GM12878 (cell line): ENCODE results near the gene TPGS1. TPM values are rescaled to one million over a fixed set of nuclear protein-coding genes. Genes with fewer than 3 reads are reported as not detected.

ENCODE experiments used
- ASH2L ChIP-seq: fragments of 300-600, 200-600 bp; sonication (generic); IDR thresholded peaks from 2 replicates; pipeline ENCODE4 v1.6.1; 2017; ENCODE audit warnings: low read depth, mild to moderate bottlenecking, borderline replicate concordance
- BRCA1 ChIP-seq: IDR thresholded peaks from 2 replicates; pipeline ENCODE4 v1.6.1; 2011; ENCODE audit warnings: low read depth, low read length, improper control_type of control experiment
- CHD2 ChIP-seq: IDR thresholded peaks from 2 replicates; pipeline ENCODE4 v1.6.1; 2011; ENCODE audit warnings: low read depth, low read length, improper control_type of control experiment, borderline replicate concordance
- HDAC2 ChIP-seq: fragments of 200-600 bp; sonication (generic); IDR thresholded peaks from 2 replicates; pipeline ENCODE4 v1.6.1; 2017
- SKIL ChIP-seq: fragments of 450-650 bp; IDR thresholded peaks from 2 replicates; pipeline ENCODE4 v1.6.1; 2017; ENCODE audit warnings: mild to moderate bottlenecking, low read depth, inconsistent platforms; ENCODE audit not compliant: poor library complexity, severe bottlenecking
- SMARCA5 ChIP-seq: fragments of 450-650 bp; IDR thresholded peaks from 2 replicates; pipeline ENCODE4 v1.6.1; 2017; ENCODE audit warnings: mild to moderate bottlenecking
- SUPT20H ChIP-seq: IDR thresholded peaks from 2 replicates; pipeline ENCODE4 v1.6.1; 2011; ENCODE audit warnings: low read depth, mild to moderate bottlenecking, low read length, moderate library complexity, borderline replicate concordance; ENCODE audit not compliant: control insufficient read depth
- polyA plus RNA-seq, 11 experiments: library from polyadenylated mRNA; depleted of rRNA in 4 of 11; unstranded in 6 of 11; stranded (reverse) in 5 of 11; fragments of >200 nt; fragmentation: Nextera tagmentation in 4 of 11; fragmentation: Illumina TruSeq in 1 of 11; extraction: Ambion mirVana in 4 of 11; extraction: Trizol in 1 of 11; gene quantifications; 1 replicate in 1 of 11; 2 replicates in 10 of 11; pipeline versions ENCODE4 v1.2.1 to v1.2.3, GENCODE V29; 2011 to 2016; ENCODE audit warnings: inconsistent platforms in 2 of 11, missing spikeins in 2 of 11, low read depth in 1 of 11
- total RNA-seq, 4 experiments: library from RNA; depleted of rRNA in 3 of 4; stranded (reverse); fragments of >200 nt in 3 of 4; fragmentation: Illumina TruSeq in 1 of 4; extraction: Trizol in 1 of 4; gene quantifications; 2 replicates each; pipeline versions ENCODE4 v1.2.1 to v1.2.3, GENCODE V29; 2013 to 2021
- TF ChIP-seq, protein P1 (sequence below): IDR thresholded peaks from 2 replicates; pipeline ENCODE4 v1.6.1; 2012; ENCODE audit warnings: mild to moderate bottlenecking, low read depth, low read length

TPGS1 gene
- total and polyA plus RNA-seq, 10 of the 15 experiments (the other 5 are each of a cell fraction or from before 2014, with no cell fraction given), result 0.24 to 24.7 (median 7.7) TPM; not detected in 2

DNA sequence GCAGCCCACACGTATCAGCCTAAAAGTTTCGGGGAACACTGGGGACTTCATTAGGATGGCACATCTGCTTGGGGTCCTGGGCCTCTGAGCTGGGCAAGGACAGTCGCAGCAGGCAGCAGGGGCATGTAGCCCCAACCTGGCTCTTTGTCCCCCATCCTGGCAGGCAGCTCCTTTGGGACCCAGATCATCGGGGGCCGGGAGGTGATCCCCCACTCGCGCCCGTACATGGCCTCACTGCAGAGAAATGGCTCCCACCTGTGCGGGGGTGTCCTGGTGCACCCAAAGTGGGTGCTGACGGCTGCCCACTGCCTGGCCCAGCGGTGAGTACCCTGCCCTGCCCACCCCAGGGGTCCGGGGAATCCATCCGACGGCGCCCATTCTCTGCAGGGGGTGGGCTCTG, 39.8 kb downstream of the TPGS1 start (continued):
- TF ChIP-seq ASH2L (no peak), SMARCA5 (no peak), CHD2 (no peak), SKIL (no peak), SUPT20H (no peak), BRCA1 (no peak), HDAC2 (no peak)
- TF ChIP-seq, protein P1, sequence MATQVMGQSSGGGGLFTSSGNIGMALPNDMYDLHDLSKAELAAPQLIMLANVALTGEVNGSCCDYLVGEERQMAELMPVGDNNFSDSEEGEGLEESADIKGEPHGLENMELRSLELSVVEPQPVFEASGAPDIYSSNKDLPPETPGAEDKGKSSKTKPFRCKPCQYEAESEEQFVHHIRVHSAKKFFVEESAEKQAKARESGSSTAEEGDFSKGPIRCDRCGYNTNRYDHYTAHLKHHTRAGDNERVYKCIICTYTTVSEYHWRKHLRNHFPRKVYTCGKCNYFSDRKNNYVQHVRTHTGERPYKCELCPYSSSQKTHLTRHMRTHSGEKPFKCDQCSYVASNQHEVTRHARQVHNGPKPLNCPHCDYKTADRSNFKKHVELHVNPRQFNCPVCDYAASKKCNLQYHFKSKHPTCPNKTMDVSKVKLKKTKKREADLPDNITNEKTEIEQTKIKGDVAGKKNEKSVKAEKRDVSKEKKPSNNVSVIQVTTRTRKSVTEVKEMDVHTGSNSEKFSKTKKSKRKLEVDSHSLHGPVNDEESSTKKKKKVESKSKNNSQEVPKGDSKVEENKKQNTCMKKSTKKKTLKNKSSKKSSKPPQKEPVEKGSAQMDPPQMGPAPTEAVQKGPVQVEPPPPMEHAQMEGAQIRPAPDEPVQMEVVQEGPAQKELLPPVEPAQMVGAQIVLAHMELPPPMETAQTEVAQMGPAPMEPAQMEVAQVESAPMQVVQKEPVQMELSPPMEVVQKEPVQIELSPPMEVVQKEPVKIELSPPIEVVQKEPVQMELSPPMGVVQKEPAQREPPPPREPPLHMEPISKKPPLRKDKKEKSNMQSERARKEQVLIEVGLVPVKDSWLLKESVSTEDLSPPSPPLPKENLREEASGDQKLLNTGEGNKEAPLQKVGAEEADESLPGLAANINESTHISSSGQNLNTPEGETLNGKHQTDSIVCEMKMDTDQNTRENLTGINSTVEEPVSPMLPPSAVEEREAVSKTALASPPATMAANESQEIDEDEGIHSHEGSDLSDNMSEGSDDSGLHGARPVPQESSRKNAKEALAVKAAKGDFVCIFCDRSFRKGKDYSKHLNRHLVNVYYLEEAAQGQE, result no peak
